ENCODE data around the gene RPL41.

DNA sequence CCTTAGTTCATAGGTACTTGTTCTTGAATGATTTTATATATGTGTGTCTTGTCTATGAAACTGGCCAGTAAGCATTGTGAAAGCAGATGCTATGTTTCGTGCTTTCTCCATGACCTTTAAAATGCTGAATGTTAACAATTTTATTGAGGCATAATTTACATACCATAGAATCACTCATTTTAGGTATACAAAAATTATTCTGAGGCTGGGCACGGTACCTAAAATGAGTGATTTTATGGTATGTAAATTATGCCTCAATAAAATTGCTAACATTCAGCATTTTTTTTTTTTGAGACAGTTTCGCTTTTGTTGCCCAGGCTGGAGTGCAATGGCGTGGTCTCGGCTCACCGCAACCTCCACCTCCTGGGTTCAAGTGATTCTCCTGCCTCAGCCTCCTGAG is 18.5 kb downstream of the RPL41 start:
- no peak for TF ChIP-seq EZH2 (IDR thresholded peaks at IDR 0.05; ENCODE audit: insufficient read depth, low read length)
- TF ChIP-seq, protein P1, sequence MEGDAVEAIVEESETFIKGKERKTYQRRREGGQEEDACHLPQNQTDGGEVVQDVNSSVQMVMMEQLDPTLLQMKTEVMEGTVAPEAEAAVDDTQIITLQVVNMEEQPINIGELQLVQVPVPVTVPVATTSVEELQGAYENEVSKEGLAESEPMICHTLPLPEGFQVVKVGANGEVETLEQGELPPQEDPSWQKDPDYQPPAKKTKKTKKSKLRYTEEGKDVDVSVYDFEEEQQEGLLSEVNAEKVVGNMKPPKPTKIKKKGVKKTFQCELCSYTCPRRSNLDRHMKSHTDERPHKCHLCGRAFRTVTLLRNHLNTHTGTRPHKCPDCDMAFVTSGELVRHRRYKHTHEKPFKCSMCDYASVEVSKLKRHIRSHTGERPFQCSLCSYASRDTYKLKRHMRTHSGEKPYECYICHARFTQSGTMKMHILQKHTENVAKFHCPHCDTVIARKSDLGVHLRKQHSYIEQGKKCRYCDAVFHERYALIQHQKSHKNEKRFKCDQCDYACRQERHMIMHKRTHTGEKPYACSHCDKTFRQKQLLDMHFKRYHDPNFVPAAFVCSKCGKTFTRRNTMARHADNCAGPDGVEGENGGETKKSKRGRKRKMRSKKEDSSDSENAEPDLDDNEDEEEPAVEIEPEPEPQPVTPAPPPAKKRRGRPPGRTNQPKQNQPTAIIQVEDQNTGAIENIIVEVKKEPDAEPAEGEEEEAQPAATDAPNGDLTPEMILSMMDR (IDR thresholded peaks at IDR 0.05; ENCODE audit: insufficient read depth, low read depth, low read length): no peak
